Panc1 (cell line): ENCODE measurements around the gene UBFD1. TPM values are rescaled to one million over a fixed set of nuclear protein-coding genes. Genes with fewer than 3 reads are reported as not detected.
"Not testable (repeated sequence)": the region's sequence is repeated elsewhere in the genome, so short reads cannot be mapped to it uniquely, and the experiment has no call there.

ENCODE experiments used
- ATAC-seq: fragments of 200-7000 bp; cut with Tn5 transposase; 2 replicates; pipeline ENCODE4 v1.9.1; 2020; ENCODE audit warnings: mild to moderate bottlenecking, moderate library complexity
- BruUV-seq: library from RNA; stranded (reverse); fragments of 400-500 nt; replicated peaks from 2 replicates; lab custom pipeline; 2021; lab: Mats Ljungman, UMichigan
- CTCF ChIA-PET: fragments of 300-600 bp; sonication (Branson Sonifier 250); formaldehyde crosslinking; loops from one replicate; lab custom pipeline; 2022; ENCODE audit warnings: antibody characterized with exemption; lab: Charles Lee
- POLR2A ChIA-PET: fragments of 300-600 bp; sonication (Branson Sonifier 250); formaldehyde crosslinking; loops from one replicate; lab custom pipeline; 2022; ENCODE audit warnings: antibody characterized with exemption; lab: Charles Lee
- DNase-seq: peaks from one replicate; pipeline ENCODE4 v3.0.0-alpha.2; 2010; ENCODE audit warnings: low read depth, low spot score
- H3K27ac ChIP-seq: 2 replicates; pipeline ENCODE4 v1.5.1; 2011; ENCODE audit warnings: mild to moderate bottlenecking, low read length, inconsistent platforms
- H3K27me3 ChIP-seq: fragments of 200-500 bp; sonication (Bioruptor generic); 2 replicates; pipeline ENCODE4 v1.6.0; 2014; ENCODE audit warnings: low read length, inconsistent platforms; ENCODE audit not compliant: control insufficient read depth, insufficient read depth
- H3K36me3 ChIP-seq: fragments of 200-500 bp; sonication (Bioruptor generic); 2 replicates; pipeline ENCODE4 v1.5.1; 2014; ENCODE audit warnings: inconsistent platforms, mild to moderate bottlenecking, low read length, moderate library complexity; ENCODE audit not compliant: control insufficient read depth, insufficient read depth
- H3K4me1 ChIP-seq: 2 replicates; pipeline ENCODE4 v1.5.1; 2011; ENCODE audit warnings: inconsistent platforms, mild to moderate bottlenecking, low read length, moderate library complexity; ENCODE audit not compliant: control insufficient read depth, insufficient read depth
- H3K4me3 ChIP-seq, 2 experiments: 2 replicates each; pipeline ENCODE4 v1.5.1; 2011 to 2012; ENCODE audit warnings: low read depth in 2 of 2, low read length in 2 of 2, mild to moderate bottlenecking in 2 of 2, inconsistent platforms in 1 of 2, moderate library complexity in 1 of 2
- H3K9me3 ChIP-seq: fragments of 200-500 bp; sonication (Bioruptor generic); 2 replicates; pipeline ENCODE4 v1.5.1; 2014; ENCODE audit warnings: low read depth, mild to moderate bottlenecking, inconsistent platforms, low read length, moderate library complexity; ENCODE audit not compliant: control insufficient read depth, insufficient read depth
- CTCF ChIP-seq: fragments of 450-650 bp; IDR thresholded peaks from 2 replicates; pipeline ENCODE4 v1.5.1; 2017; ENCODE audit warnings: mild to moderate bottlenecking
- POLR2AphosphoS5 ChIP-seq: IDR thresholded peaks from 2 replicates; pipeline ENCODE4 v1.6.1; 2012; ENCODE audit warnings: mild to moderate bottlenecking, low read depth, low read length, moderate library complexity
- REST ChIP-seq, 2 experiments: IDR thresholded peaks; 2 replicates each; pipeline ENCODE4 v1.6.1; 2011 to 2012; ENCODE audit warnings: low read depth in 2 of 2, control low read depth in 1 of 2, low read length in 1 of 2, mild to moderate bottlenecking in 1 of 2, moderate library complexity in 1 of 2; ENCODE audit not compliant: insufficient read depth in 1 of 2
- SIN3A ChIP-seq: IDR thresholded peaks from 2 replicates; pipeline ENCODE4 v1.6.1; 2012; ENCODE audit warnings: low read depth, mild to moderate bottlenecking, low read length, moderate library complexity, borderline replicate concordance; ENCODE audit not compliant: insufficient read depth
- TCF7L2 ChIP-seq: IDR thresholded peaks from 2 replicates; pipeline ENCODE4 v1.6.1; 2011; ENCODE audit warnings: mild to moderate bottlenecking, low read depth, low read length, inconsistent platforms
- in situ Hi-C: cut with HindIII; loops from 2 replicates; pipeline ENCODE4 v1.10.0; 2016; ENCODE audit warnings: low sequenced_read_pairs, low pct_unique_long_range_greater_than_20kb
- intact Hi-C: fragments of 100-400 bp; cut with micrococcal nuclease; formaldehyde crosslinking; loops from one replicate; pipeline ENCODE4 v1.10.0; 2022; ENCODE audit not compliant: unreplicated experiment
- total RNA-seq: library from RNA; stranded (reverse); gene quantifications from one replicate; pipeline ENCODE4 v1.2.1, GENCODE V29; 2021; ENCODE audit not compliant: unreplicated experiment

The UBFD1 gene
- total RNA-seq, 1 experiment from 2014 or later: 102 TPM

DNA sequence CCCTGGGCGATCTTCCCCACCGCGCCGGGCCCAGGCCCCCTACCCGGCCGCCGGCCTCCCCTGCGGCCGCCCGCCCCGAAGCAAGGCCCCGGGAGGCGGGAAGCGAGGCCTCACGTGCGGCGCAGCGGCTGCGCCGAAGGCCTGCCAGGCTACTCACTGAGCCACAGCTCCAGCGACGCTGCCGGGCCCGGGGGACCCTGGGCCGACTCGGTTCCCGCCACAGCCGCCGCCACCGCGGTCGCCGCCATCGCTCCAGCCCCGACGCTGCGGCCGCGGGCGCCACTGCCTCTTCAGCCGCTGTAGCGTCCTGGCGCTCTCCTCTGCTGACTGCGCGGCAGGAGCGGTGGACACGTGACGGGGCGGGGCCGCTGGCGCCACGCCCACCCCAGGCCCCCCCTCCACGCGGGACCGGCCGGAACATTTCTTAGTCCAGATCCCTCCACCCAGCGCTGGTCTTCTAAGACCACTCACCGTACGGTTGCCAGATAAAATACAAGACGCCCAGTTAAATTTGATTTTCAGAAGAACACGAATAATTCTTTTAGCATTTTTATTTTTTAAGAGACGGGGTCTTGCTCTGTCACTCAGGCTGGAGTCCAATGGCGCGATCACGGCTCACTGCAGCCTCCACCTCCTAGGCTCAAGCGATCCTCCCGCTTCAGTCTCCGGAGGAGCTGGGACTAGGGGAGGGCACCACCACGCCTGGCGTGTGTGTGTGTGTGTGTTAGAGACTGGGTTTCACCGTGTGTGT is 47.2 kb upstream of the UBFD1 start, which contains the start of gene GGA2:
TSS of gene GGA2 (minus strand) at position 331 of the 751 bp plus-strand sequence. CDS start at position 248, 83 bp downstream.
- ChIA-PET CTCF (no interaction called here), POLR2A (no interaction called here)
- Histone ChIP-seq H3K4me3 (peak within 1 kb of the TSS; percentile 59 to 91), H3K4me1 (peaks cover 20% of the 10 kb centered on the region), H3K36me3 (no peaks in the 10 kb centered on the region), H3K27me3 (no peaks in the 10 kb centered on the region), H3K27ac (peak within 1 kb of the TSS; percentile 83), H3K9me3 (no peaks in the 10 kb centered on the region)
- in situ Hi-C loops: no loop called here
- DNase-seq (peak; percentile 45), ATAC-seq (peak; percentile 94)
- BruUV-seq: no TSS peak
- intact Hi-C loops: no loop called here
- no peak for TF ChIP-seq REST (IDR thresholded peaks at IDR 0.05; ENCODE audit: insufficient read depth in 1 of 2, low read depth in 2 of 2, low read length in 1 of 2)
- peak; percentile 86 for TF ChIP-seq POLR2AphosphoS5
- TF ChIP-seq SIN3A: peak; percentile 92; the same call in 1 of the 2 replicates
- TF ChIP-seq CTCF: no peak
- TF ChIP-seq TCF7L2: no peak

DNA sequence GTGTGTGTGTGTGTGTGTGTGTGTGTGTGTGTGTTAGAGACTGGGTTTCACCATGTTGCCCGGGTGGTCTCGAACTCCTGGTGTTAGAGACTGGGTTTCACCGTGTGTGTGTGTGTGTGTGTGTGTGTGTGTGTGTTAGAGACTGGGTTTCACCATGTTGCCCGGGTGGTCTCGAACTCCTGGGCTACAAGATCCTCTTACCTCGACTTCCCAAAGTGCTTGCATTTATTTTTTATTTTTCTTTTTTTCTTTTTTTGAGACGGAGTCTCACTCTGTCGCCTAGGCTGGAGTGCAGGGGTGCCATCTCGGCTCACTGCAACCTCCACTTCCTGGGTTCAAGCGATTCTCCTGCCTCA is 46.6 kb upstream of the UBFD1 start:
- H3K27me3 ChIP-seq, intact Hi-C loops, H3K9me3 ChIP-seq, CTCF ChIA-PET, DNase-seq, BruUV-seq, POLR2A ChIA-PET, ATAC-seq, H3K36me3 ChIP-seq, in situ Hi-C loops: not testable (repeated sequence)
- Histone ChIP-seq H3K4me1 (peaks cover 15% of the 10 kb centered on the region), H3K27ac (peak overlapping the region; percentile 83), H3K4me3 (peak overlapping the region; percentile 59 to 91)

DNA sequence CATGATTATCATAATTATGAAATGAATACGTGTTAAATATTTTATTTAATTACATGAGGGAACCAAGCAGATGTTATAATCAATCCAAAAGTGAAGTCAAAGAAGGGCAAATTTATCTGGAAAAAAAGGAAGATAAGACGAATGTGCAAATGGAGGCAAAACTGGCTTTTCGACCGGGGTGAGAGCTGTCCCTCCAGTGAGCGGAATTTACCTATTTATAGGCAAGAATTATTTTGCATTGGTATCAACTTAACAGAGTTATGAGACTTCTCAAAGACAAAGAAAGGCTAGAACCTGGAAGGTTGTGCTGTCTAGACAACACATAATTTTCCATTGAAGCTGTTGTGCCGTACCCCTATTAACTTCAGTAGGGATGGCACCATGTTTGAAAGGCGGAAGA is 45.8 kb upstream of the UBFD1 start:
- CTCF ChIA-PET: no interaction called here
- Histone ChIP-seq H3K4me1 (peaks cover 6% of the 10 kb centered on the region; the same call in 1 of the 2 replicates), H3K27ac (no peak overlapping the region), H3K4me3 (no peak overlapping the region), H3K9me3 (no peaks in the 10 kb centered on the region), H3K36me3 (no peaks in the 10 kb centered on the region), H3K27me3 (no peaks in the 10 kb centered on the region)
- intact Hi-C loops (no loop called here), in situ Hi-C loops (no loop called here)
- no TSS peak for BruUV-seq
- no peak for TF ChIP-seq REST (IDR thresholded peaks at IDR 0.05; ENCODE audit: insufficient read depth in 1 of 2, low read depth in 2 of 2, low read length in 1 of 2)
- no peak for TF ChIP-seq SIN3A
- no peak for TF ChIP-seq TCF7L2
- TF ChIP-seq CTCF: no peak
- no peak for TF ChIP-seq POLR2AphosphoS5
- ATAC-seq (no peak), DNase-seq (no peak)
- POLR2A ChIA-PET: no interaction called here
